Fibroblast of lung (primary cell): ENCODE measurements around the gene COX7B.

ENCODE experiments used
- CTCF ChIP-seq, 2 donors: IDR thresholded peaks in 1 of 2; conservative IDR thresholded peaks in 1 of 2; 1 replicate in 1 of 2; 2 replicates in 1 of 2; pipeline ENCODE4 v1.5.1; 2011 to 2012; ENCODE audit warnings: low read length in 2 of 2, control low read depth in 1 of 2, inconsistent platforms in 1 of 2, low read depth in 1 of 2, mild to moderate bottlenecking in 1 of 2
- EZH2 ChIP-seq: IDR thresholded peaks from 2 replicates; pipeline ENCODE4 v1.5.1; 2012; ENCODE audit warnings: low read length, control low read depth, mild to moderate bottlenecking; ENCODE audit errors: missing control alignments

DNA sequence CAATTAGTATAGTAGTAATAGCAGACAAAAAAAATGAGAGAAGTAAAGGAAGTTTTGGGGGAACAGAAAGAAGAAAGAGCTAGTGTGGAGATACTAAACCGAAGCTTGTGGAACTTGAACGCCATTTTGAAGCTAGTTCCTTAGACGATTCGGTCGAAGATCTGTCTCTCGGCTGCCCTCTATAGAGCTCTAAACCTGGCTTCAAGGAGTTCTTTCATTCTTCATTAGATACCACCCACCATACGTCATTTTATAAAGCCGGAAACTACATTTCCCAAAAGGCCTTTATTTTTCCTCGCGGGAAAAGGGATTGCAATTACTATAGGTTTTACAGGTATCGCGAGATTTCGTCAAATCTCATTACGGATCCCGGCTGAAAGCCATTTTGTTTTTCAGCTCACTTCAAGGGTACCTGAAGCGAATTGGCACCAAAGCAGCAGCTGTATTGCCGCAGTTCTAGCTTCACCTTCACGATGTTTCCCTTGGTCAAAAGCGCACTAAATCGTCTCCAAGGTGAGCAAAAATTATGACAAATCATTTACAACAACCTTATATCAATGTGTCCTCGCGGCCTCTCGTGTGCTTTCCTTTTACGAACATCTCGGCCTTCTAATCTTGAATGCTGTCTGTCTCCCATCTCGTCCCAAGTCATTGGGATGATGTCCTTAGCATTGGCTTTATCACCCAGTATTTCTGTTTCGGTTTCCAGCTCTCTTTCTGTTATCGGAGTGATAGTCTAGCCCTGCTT lies at the start of gene COX7B:
- peak; percentile 38 to 46 for TF ChIP-seq CTCF (conservative IDR thresholded peaks at IDR 0.05 in 1 of 2, IDR thresholded peaks at IDR 0.05 in 1 of 2; ENCODE audit: low read depth in 1 of 2, low read length in 2 of 2)
- no peak for TF ChIP-seq EZH2
